Transverse colon (tissue), 4 donors: ENCODE data around the gene COL4A5.

ENCODE experiments used
- CTCF ChIP-seq, 5 experiments: fragments of 200-600 bp in 3 of 5; fragments of 450-650 bp in 2 of 5; sonication (generic) in 3 of 5; IDR thresholded peaks; 1 replicate in 2 of 5; 2 replicates in 3 of 5; pipeline ENCODE4 v1.5.1; 2016 to 2017; ENCODE audit warnings: antibody characterized with exemption in 5 of 5, inconsistent platforms in 3 of 5, mild to moderate bottlenecking in 2 of 5, moderate library complexity in 1 of 5
- POLR2A ChIP-seq: fragments of 450-650 bp; IDR thresholded peaks from one replicate; pipeline ENCODE4 v1.6.1; 2016; ENCODE audit warnings: antibody characterized with exemption, mild to moderate bottlenecking, moderate library complexity
- POLR2AphosphoS5 ChIP-seq, 3 donors: sonication (generic); formaldehyde crosslinking; IDR thresholded peaks; one replicate each; pipeline ENCODE4 v1.6.1; 2016; ENCODE audit warnings: antibody characterized with exemption in 3 of 3

GRCh38 chrX:108722561-108722960 is 282.9 kb downstream of the COL4A5 start:
- TF ChIP-seq CTCF (IDR thresholded peaks at IDR 0.05) (no peak), POLR2AphosphoS5 (IDR thresholded peaks at IDR 0.05) (no peak), POLR2A (no peak)
